Brain microvascular endothelial cell (primary cell): Measurements from ENCODE around the gene TBP.
A peak's percentile ranks its signal among the peaks of the same experiment; 100 is the strongest.

ENCODE experiments used
- DNase-seq: peaks from one replicate; pipeline ENCODE4 v3.0.0-alpha.2; 2020
- H3K27ac ChIP-seq: fragments of 250-450 bp; sonication (Bioruptor Pico); 2 replicates; pipeline ENCODE4 v1.5.1; 2020; ENCODE audit warnings: mild to moderate bottlenecking, moderate library complexity
- H3K27me3 ChIP-seq: fragments of 250-450 bp; sonication (Bioruptor Pico); replicated peaks from 2 replicates; pipeline ENCODE4 v1.5.1; 2020; ENCODE audit warnings: mild to moderate bottlenecking
- H3K36me3 ChIP-seq: fragments of 250-450 bp; sonication (Bioruptor Pico); replicated peaks from 2 replicates; pipeline ENCODE4 v1.5.1; 2020; ENCODE audit warnings: mild to moderate bottlenecking
- H3K4me3 ChIP-seq: 2 replicates; pipeline ENCODE4 v1.5.1; 2011; ENCODE audit warnings: low read depth, mild to moderate bottlenecking, control low read depth, low read length, moderate library complexity
- CTCF ChIP-seq: IDR thresholded peaks from 2 replicates; pipeline ENCODE4 v1.5.1; 2011; ENCODE audit warnings: low read depth, mild to moderate bottlenecking, moderate library complexity, low read length, control low read depth, inconsistent platforms; ENCODE audit errors: missing control alignments
- in situ Hi-C: cut with HindIII; loops from 2 replicates; pipeline ENCODE4 v1.10.0; 2017; ENCODE audit warnings: low sequenced_read_pairs, low pct_ligation_motif_present

Gene TBP

DNA sequence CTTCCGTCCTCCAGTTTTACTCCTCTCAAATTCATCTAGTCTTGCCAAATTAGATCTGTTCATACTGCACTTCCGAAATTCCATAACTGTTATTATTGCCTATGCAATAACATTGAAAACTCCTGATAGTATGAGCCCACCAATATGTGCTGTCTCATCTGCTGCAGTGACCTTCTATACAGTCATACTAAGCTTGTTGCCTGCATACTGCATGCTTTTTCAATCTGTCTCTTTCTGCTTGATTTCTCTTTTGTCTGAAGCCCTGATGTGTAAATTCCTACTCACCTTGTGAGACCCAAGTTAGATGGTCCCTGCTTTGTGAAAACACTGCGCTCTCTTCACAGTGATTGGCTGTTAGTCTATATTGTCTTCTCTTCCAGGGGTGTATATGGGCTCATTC lies 1.1 kb downstream of the TBP start:
- Histone ChIP-seq H3K27me3 (no peaks in the 10 kb centered on the region), H3K4me3 (peak overlapping the region; percentile 99), H3K36me3 (peaks cover 22% of the 10 kb centered on the region), H3K27ac (no peak overlapping the region)
- in situ Hi-C loops = no loop called here
- TF ChIP-seq CTCF = no peak
- no peak for DNase-seq

DNA sequence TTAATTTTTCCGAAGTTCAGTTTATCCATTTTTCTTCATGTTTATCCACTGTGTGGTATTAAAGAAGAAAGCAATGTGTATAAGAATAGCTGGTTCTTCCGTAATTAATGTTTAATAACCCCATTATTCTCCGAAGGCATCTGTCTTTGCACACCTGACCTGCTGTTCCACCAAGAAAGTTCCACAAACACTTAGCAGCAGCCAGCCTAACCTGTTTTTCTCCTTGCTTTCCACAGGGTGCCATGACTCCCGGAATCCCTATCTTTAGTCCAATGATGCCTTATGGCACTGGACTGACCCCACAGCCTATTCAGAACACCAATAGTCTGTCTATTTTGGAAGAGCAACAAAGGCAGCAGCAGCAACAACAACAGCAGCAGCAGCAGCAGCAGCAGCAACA lies 7.4 kb downstream of the TBP start:
- in situ Hi-C loops = no loop called here
- no peak for TF ChIP-seq CTCF
- H3K36me3 ChIP-seq = peaks cover 26% of the 10 kb centered on the region
- no peak for DNase-seq
- H3K4me3 ChIP-seq = no peak overlapping the region
- no peak overlapping the region for H3K27ac ChIP-seq
- H3K27me3 ChIP-seq = no peaks in the 10 kb centered on the region

GRCh38 chr6:170564936-170565530 lies 10.9 kb downstream of the TBP start:
- in situ Hi-C loops = no loop called here
- Histone ChIP-seq H3K27ac (no peak overlapping the region), H3K36me3 (peaks cover 26% of the 10 kb centered on the region), H3K27me3 (no peaks in the 10 kb centered on the region), H3K4me3 (no peak overlapping the region)
- DNase-seq = no peak
- TF ChIP-seq CTCF = no peak

DNA sequence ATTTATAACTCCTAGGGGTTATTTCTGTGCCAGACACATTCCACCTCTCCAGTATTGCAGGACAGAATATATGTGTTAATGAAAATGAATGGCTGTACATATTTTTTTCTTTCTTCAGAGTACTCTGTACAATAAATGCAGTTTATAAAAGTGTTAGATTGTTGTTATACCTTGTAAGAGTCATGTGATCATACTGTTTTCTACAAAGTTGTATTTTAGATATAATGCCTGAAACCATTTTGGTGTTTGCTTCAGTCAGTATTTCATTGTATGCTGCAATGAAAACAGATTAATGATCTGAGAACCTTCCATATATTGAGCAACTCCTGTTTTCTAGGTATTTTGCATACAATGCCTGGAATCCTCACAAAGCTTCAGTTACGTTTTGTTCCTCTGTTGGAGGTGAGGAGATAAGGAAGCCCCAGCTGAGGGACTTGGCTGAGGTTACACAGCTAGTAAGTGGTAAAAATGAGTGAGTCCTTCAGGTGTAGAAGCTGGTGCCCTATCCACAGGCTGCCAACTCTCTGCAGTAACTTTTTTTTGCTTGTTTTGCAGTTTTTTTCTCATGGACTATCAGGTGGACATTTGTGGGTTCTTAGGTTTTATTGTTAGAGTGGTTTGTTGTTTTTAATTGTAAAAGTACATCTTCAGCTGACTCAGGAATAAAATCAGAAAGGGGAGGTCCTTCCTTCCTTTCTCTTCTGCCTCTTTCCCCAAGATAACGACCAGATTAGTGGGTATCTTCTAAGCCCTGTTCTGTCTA lies 18.7 kb downstream of the TBP start:
- H3K36me3 ChIP-seq = peaks cover 30% of the 10 kb centered on the region
- in situ Hi-C loops = no loop called here

GRCh38 chr6:170575250-170575649 lies 21.1 kb downstream of the TBP start:
- H3K4me3 ChIP-seq = no peak overlapping the region
- no peaks in the 10 kb centered on the region for H3K27me3 ChIP-seq
- DNase-seq = peak; percentile 20
- peaks cover 19% of the 10 kb centered on the region for H3K36me3 ChIP-seq
- peak; percentile 62 for TF ChIP-seq CTCF
- H3K27ac ChIP-seq = no peak overlapping the region
- in situ Hi-C loops = no loop called here

More for the DNA sequence above, 18.7 kb downstream of the TBP start:
- no peak overlapping the region for H3K27ac ChIP-seq
- no peak overlapping the region for H3K4me3 ChIP-seq
- TF ChIP-seq CTCF = no peak
- DNase-seq = no peak
- no peaks in the 10 kb centered on the region for H3K27me3 ChIP-seq
